GM12892 (cell line): ENCODE data around the gene MMS22L.

ENCODE experiments used
- POLR2A ChIP-seq: IDR thresholded peaks from 2 replicates; pipeline ENCODE4 v1.6.1; 2011; ENCODE audit warnings: low read depth, low read length, control low read depth
- POLR2AphosphoS5 ChIP-seq: IDR thresholded peaks from 2 replicates; pipeline ENCODE4 v1.6.1; 2011; ENCODE audit warnings: low read depth, low read length, control low read depth
- TAF1 ChIP-seq: IDR thresholded peaks from 2 replicates; pipeline ENCODE4 v1.6.1; 2011; ENCODE audit warnings: low read depth, mild to moderate bottlenecking, control low read depth, low read length, borderline replicate concordance

GRCh38 chr6:97109444-97109843, 173.6 kb downstream of the MMS22L start:
- TF ChIP-seq POLR2A: no peak
- TF ChIP-seq POLR2AphosphoS5: no peak
- no peak for TF ChIP-seq TAF1
